NCI-H2081 treated with DMSO at 0.1 percent for 48 hours (cell line): Measurements from ENCODE around the gene MDN1.
A peak's percentile ranks its signal among the peaks of the same experiment; 100 is the strongest.

Source experiments
- DNase-seq: peaks from one replicate; lab custom pipeline; 2025; lab: John Stamatoyannopoulos, UW

Gene MDN1

DNA sequence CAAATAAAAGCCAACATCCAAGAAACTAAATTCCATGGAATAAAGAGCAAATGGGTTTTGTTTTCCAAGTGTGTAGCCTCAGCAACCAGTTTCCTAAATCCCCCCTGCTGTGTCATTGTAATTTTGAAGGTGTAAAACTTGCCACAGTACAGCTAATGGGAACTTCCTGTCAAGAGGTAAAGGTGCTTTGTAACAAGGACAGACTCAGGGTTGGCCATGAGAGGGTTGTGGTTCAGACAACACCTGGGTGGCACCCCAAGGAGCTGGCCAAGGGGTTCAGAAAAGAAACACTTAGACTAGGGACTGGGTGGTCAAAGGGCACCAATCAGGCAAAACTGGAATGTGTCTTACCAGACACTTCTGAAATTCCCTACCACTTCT, 128.7 kb downstream of the MDN1 start:
- no peak for DNase-seq

DNA sequence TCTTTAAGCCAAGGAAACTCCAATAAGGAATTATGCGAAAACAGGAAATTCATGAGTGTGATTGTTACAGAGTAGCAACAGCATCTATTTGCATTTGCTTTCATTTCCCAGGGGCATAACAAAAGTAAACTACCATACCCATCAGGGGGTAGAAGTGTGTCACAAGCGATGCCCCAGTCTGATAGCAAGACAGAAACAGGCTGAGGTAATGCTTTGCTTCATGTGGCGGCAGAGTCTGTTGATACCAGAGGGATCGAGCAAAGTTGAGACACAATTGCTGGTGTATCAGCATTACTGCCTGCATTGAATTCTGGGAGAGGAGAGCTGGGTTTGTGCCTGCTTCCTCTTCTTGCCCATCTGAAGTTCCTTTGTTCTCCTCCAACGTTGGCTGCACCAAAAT, 129.9 kb downstream of the MDN1 start:
- peak; percentile 12 for DNase-seq

DNA sequence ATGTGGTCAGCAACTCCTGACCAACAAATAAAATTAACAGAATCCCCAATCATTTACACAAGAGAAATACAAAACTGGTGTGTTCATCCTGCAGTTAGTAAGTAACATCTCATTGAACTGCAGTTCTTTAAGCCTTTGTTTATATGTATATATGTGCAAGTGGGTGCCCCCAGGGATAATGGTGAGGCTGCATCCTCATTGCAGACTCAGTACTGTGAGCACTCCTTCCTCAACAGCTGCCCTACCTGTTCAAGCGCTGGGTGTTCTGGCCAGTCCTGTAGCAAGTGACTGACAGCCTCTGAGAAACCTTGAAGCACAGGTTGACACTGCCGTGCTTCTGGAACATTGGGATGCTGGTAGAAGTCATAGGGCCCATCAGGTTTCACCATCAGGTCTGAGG, 131.3 kb downstream of the MDN1 start:
- DNase-seq, result no peak

DNA sequence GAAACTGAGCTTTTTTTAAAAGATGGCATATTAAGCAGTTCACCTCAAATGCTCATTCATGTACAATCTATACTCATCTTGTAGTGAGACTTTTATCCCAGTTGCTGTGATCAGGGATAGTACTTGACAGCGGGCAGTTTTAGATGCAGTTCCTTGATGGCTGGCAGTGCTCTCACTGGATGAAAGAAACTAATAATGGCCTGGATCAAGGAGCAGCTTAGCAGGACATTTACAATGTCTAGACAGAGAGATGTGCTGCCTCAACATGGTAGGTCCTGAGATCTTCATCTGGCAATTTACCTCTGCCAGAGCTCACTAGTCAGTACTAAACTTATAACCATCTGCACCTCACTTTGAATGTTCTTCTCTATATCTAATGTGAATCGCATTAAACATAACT, 134.3 kb downstream of the MDN1 start:
- no peak for DNase-seq

- no peak for DNase-seq
Observed at GRCh38 chr6:89682991-89683390, 136.6 kb downstream of the MDN1 start.

GRCh38 chr6:89681983-89682564, 137.5 kb downstream of the MDN1 start:
- DNase-seq, result no peak

GRCh38 chr6:89680551-89680950, 139.0 kb downstream of the MDN1 start:
- DNase-seq, result no peak

DNA sequence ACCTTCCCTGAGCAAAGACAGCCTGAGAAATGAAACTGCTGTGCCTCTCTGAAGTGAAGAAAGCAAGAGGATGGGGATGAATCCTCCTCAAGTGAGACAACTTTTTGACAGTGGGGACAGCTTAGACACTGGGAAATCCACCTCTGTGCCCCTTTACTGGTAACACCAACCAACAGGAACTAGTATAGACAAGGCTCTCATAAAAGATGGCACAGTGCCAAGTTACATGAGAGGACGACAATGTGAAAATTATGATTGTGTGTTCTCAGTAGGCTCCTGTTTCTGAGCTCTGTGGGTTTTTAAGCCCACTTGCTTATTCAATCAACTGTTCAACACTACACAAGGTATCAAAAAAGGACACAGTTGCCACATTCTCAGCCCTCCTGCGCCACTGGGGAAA, 139.4 kb downstream of the MDN1 start:
- no peak for DNase-seq

- no peak for DNase-seq
Observed at GRCh38 chr6:89679215-89680120, 140.1 kb downstream of the MDN1 start.

GRCh38 chr6:89678531-89678930, 141.1 kb downstream of the MDN1 start:
- DNase-seq, result no peak

DNA sequence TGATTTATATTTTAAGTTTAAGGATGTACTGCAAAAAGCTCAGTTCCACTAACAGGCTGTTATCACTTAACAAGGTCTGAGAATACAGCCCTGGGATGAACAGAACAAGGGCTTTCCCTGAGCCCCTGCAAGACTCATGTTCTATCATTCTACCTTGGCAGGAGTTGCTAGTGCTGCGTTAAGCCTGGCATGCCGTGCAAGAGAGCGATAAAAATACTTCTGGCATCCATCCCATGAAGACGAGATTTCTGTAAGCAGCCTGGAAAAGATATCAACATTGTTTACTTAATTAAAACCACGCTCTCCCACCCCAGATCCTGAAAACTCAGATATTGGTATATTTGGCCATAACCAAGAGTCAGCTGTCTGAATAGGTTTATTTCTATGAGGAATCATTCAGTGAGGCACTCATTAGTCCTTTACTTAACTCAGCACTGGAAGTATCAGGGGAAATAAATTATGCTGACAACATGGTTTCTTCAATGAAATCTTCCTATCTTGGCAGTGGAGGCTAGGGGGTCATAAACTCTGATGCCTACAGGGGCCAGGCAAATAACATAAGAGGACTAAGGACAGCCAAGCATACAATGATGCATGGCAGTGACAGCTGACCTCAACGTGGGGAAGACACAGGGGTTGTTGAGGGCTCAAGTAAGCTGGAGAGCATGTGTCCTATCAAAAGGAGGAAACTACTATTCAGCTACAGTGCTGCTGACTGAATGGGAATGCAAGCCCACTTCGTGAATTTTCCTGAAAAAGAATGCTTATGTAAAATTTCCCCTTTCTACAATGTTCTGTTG, 143.4 kb downstream of the MDN1 start:
- DNase-seq, result no peak

GRCh38 chr6:89670935-89671565, 148.5 kb downstream of the MDN1 start:
- no peak for DNase-seq

DNA sequence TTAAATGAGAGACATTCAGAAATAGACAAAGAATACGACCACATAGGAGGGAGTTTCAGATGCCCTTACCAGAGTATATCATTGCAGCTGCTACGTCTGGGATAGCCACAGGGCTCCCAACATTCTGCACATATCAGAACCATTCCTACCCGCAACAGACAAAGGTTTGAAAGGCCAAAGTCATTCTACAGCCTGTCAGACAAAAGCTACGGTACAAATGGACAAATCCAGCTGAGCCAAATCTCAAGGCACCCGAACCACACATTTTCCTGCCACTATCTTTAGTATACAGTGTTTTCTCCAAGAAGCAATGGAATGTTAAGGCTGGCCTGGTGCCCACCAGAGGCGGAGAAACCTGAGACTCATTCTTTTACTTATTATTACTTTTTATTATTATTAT, 150.6 kb downstream of the MDN1 start:
- no peak for DNase-seq

GRCh38 chr6:89667872-89668556, 151.6 kb downstream of the MDN1 start:
- no peak for DNase-seq

GRCh38 chr6:89662659-89663223, 156.9 kb downstream of the MDN1 start:
- DNase-seq, result no peak

DNA sequence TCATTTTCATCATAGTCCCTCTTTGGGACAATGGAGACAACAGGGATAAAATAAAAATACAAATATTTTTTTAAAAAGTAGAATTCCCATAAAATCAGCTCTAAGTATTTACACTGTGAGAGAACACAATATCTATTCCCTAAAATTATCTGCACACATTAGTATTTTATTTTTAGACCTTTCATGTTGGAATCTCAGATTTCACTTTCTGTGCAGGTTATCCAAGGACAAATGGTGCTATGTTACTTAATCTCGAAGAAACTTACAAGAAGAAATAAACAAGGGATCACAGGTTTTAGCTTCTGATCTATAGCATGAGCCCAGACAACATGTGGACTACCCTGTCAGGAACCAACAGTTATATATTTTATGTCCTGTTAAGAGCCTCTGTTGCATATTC, 158.0 kb downstream of the MDN1 start:
- no peak for DNase-seq

DNA sequence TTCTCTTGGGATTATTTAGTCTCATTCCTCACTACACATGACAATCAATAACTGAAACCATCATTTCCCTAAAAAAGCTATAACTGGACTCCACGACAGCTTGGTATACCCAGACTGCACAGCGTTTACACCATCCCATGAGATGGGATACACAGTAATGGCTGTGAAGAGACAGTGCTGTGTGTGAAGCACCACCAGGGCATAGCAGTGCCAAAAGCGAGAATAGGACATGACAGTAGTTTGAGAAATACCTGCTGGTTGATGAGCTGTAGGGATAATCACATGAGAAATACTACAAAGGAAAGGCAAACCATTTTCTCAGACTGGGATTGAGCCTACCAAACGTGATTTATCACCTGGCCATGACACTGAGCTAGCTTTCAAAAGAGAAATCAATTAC, 158.6 kb downstream of the MDN1 start:
- DNase-seq, result no peak

DNA sequence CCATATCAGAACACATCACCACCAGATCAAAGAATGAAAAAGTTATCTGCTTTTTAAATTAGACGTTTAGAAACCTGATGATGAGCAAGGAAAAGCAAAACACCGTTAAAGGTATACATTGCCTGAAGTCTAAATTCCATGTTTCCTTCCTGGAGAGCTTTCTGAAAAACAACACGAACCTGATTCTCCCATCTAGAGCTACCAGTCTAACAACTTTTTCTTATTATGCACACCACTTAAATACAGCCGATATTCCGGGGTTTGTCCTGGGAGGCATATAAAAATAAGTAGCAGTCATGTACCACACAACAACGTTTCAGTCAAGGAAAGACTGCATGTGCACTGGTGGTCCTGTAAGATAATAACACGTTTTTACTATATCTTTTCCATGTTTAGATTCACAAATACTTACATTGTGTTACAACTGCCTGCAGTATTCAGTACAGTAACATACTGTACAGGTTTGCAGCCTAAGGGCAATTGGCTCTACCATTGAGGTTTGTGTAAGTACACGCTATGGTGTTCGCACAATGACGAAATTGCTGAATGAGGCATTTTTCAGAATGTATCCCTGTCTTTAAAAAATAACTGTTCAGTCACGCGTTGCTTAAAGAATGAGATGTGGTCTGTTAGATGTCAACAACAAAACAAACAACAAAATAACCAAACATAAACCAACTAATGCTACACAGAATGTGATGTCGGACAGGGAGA, 162.0 kb downstream of the MDN1 start:
- DNase-seq, result no peak

- no peak for DNase-seq
Observed at GRCh38 chr6:89655122-89655521, 164.5 kb downstream of the MDN1 start.

DNA sequence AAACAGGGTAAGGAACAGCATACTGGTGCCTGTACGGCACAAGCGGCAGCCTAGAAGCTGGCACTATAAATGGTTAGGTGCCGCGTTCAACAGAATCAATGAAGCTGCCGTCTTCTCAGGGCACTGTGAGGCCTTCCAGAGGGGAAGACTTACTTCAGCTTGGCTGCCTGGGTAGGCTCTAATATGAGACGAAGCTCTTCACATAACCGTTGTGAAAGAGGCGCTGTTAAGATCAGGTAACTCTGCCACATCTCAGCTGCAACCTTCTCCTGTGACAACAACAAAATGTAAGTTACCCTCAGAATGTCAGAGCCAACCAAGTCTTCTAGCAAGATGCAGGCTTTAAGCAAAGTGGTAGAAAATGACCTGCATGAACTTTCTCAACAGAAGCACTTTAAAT, 169.0 kb downstream of the MDN1 start:
- DNase-seq, result no peak

DNA sequence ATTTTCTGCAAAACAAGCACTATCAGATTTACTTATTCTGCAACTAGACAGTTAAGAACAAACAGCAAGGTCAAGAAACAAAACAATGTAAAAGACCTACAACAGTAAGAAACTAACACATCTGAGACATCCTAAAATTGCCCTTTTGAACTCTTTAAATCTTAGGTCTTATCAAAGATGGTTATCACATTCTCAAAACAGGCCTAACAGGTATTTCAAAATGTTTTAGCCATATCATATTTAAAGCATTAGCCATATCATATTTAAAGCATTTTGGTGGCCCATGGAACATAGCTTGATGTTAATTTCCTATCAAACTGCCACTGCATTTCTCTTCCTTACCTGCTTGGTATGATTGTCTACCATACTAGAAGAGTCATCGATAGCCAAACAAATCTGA, 169.9 kb downstream of the MDN1 start:
- DNase-seq, result no peak
